Stimulated activated naive B cell treated with anti-CD40 and anti-IgM and Interleukin-4, amounts not matched to agents 10 μg/mL and 1 μg/mL and 100 μg/mL, for 72 hours (primary cell): ENCODE results near the gene TSPAN10.
"Not testable (repeated sequence)": the region's sequence is repeated elsewhere in the genome, so short reads cannot be mapped to it uniquely, and the experiment has no call there.

Experiments used
- ATAC-seq, 2 donors: fragments of 150-1000 bp; cut with Tn5 transposase; replicated peaks; 2 replicates each; pipeline ENCODE4 v1.10.0; 2021; ENCODE audit warnings: moderate library complexity in 1 of 2
- DNase-seq: peaks from one replicate; pipeline ENCODE4 v3.0.0; 2021
- H3K27ac Mint-ChIP-seq: one replicate; pipeline ENCODE4 v1.8.0; 2022; ENCODE audit warnings: mild to moderate bottlenecking, mixed read lengths
- H3K27me3 Mint-ChIP-seq, 2 donors: one replicate each; pipeline ENCODE4 v1.8.0; 2022; ENCODE audit warnings: mixed read lengths in 2 of 2
- H3K36me3 Mint-ChIP-seq, 2 donors: one replicate each; pipeline ENCODE4 v1.8.0; 2022; ENCODE audit warnings: mixed read lengths in 2 of 2, mild to moderate bottlenecking in 1 of 2
- H3K4me1 Mint-ChIP-seq, 2 donors: one replicate each; pipeline ENCODE4 v1.8.0; 2022; ENCODE audit warnings: mixed read lengths in 2 of 2, mild to moderate bottlenecking in 1 of 2
- H3K4me3 Mint-ChIP-seq, 2 donors: one replicate each; pipeline ENCODE4 v1.8.0; 2022; ENCODE audit warnings: mild to moderate bottlenecking in 2 of 2, mixed read lengths in 2 of 2, moderate library complexity in 1 of 2
- H3K9me3 Mint-ChIP-seq, 2 donors: one replicate each; pipeline ENCODE4 v1.8.0; 2022; ENCODE audit warnings: mixed read lengths in 2 of 2, mild to moderate bottlenecking in 1 of 2

Gene TSPAN10

GRCh38 chr17:81660441-81660840 lies 23.4 kb downstream of the TSPAN10 start:
- Mint-ChIP-seq H3K36me3 (peaks cover 10 to 11% of the 10 kb centered on the region in 2 donors), H3K27me3 (no peaks in the 10 kb centered on the region), H3K4me1 (peaks cover 5 to 10% of the 10 kb centered on the region in 2 donors), H3K9me3 (no peaks in the 10 kb centered on the region), H3K27ac (no peak overlapping the region), H3K4me3 (no peak overlapping the region)
- ATAC-seq (no peak), DNase-seq (no peak)

- no peaks in the 10 kb centered on the region for H3K27me3 Mint-ChIP-seq
- no peak overlapping the region for H3K4me3 Mint-ChIP-seq
- ATAC-seq (no peak), DNase-seq (no peak)
- H3K36me3 Mint-ChIP-seq = peaks cover 18 to 24% of the 10 kb centered on the region in 2 donors
- H3K9me3 Mint-ChIP-seq = no peaks in the 10 kb centered on the region
- H3K4me1 Mint-ChIP-seq = peaks cover 11 to 22% of the 10 kb centered on the region in 2 donors
- H3K27ac Mint-ChIP-seq = no peak overlapping the region
These were observed 25.0 kb downstream of the TSPAN10 start for GRCh38 chr17:81662002-81662401.

- H3K27ac Mint-ChIP-seq = peak overlapping the region; percentile 37
- peak overlapping the region; percentile 13 to 32 for H3K4me3 Mint-ChIP-seq
- peaks cover 26 to 37% of the 10 kb centered on the region in 2 donors for H3K36me3 Mint-ChIP-seq
- peaks cover 21 to 38% of the 10 kb centered on the region in 2 donors for H3K4me1 Mint-ChIP-seq
- H3K27me3 Mint-ChIP-seq = no peaks in the 10 kb centered on the region
- ATAC-seq (no peak), DNase-seq (no peak)
- H3K9me3 Mint-ChIP-seq = no peaks in the 10 kb centered on the region
These were observed 27.1 kb downstream of the TSPAN10 start for GRCh38 chr17:81664051-81664470.

DNA sequence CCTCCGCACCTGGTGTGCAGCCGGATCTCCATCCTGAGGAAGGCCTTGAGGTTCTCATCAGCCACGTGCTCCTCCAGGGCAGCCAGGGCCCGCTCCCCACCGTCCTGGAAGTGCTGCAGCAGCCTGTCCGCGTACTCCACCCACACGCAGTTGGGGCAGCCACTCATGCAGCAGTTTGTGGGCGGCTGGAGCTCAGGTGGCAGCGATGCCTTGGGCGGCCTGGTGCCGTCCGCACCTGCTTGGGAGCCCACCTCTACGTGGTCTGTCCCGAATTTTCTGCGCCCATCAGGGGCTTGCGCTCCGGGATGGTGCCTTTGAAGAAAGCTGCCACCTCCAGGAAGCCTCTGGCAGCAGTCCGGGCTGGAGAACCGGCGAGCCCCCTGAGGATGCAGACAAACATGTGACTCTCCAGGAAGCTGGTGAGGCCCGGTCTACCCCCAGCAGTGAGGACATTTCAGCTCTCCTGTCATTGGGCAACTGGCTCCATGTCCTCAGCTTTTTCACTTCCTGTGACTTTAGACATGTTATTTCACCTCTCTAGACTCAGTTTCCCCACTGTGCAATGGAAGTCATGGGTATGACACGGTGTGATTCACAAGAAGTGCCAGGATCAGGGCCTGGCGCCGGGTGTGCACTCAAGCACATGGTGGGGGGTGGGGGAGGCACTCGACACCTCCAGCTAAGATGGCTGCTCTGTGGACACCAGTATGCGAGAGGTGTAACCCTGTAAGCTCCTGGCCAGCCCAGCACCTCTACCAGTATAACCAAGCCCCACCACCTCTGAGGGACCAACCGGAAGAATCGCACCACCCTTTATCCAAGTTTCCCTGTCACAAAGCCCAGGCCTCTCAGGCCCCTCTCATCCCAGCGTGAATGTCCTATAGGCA lies 28.5 kb downstream of the TSPAN10 start:
- Mint-ChIP-seq H3K27me3 (no peaks in the 10 kb centered on the region), H3K9me3 (no peaks in the 10 kb centered on the region), H3K27ac (peak overlapping the region; percentile 96), H3K4me1 (peaks cover 21 to 38% of the 10 kb centered on the region in 2 donors), H3K36me3 (peaks cover 35 to 50% of the 10 kb centered on the region in 2 donors), H3K4me3 (peak overlapping the region; percentile 90)
- ATAC-seq (peak; percentile 42 to 45), DNase-seq (no peak)

DNA sequence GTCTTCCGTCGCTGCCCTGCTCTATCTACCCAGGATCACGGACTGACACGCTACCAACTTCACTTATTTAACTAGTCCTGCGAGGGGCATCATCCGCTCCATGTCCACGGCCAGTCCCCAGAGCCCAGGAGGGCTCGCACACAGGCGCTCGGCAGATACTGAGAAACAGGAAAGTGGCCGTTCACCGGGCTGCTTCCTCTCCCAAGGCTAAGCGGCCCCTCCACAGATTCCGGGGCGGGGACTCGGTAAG lies 29.0 kb downstream of the TSPAN10 start:
- Mint-ChIP-seq H3K27me3 (no peaks in the 10 kb centered on the region), H3K4me3 (peak overlapping the region; percentile 90), H3K36me3 (peaks cover 35 to 50% of the 10 kb centered on the region in 2 donors), H3K4me1 (peaks cover 21 to 38% of the 10 kb centered on the region in 2 donors), H3K27ac (peak overlapping the region; percentile 96), H3K9me3 (no peaks in the 10 kb centered on the region)
- no peak for DNase-seq
- no peak for ATAC-seq

GRCh38 chr17:81666342-81667191 lies 29.6 kb downstream of the TSPAN10 start, which contains the start of the genes CCDC137 and OXLD1:
TSS of gene CCDC137 (plus strand) at chr17:81666737. CDS start at chr17:81666767, 30 bp downstream.
TSS of gene OXLD1 (minus strand) at chr17:81666605. CDS start at chr17:81666577, 28 bp downstream.
- Mint-ChIP-seq H3K27me3 (no peaks in the 10 kb centered on the region), H3K4me1 (peaks cover 21 to 38% of the 10 kb centered on the region in 2 donors), H3K36me3 (peaks cover 35 to 55% of the 10 kb centered on the region in 2 donors), H3K9me3 (no peaks in the 10 kb centered on the region), H3K27ac (peak within 1 kb of the TSS; percentile 96), H3K4me3 (peak within 1 kb of the TSS; percentile 90)
- ATAC-seq (peak; percentile 94 to 96), DNase-seq (peak; percentile 94)

DNA sequence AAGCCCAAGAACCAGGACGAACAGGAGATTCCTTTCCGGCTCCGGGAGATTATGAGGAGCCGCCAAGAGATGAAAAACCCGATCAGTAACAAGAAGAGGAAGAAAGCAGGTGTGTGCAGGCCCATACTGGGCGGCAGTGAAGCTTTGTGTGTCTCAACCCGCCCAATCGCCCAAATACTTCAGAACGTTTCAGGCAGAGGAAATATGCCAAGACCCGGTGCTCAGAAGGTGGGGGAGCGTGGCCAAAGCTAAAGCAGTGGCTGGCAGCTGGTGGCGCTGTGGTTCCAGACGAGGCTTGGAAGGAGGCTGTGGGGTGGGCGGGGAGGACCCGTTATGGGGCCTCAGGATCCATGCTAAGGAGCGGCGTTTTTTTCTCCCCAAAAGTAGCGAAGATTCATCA lies 30.8 kb downstream of the TSPAN10 start:
- no peak for DNase-seq
- Mint-ChIP-seq H3K4me1 (peaks cover 21 to 43% of the 10 kb centered on the region in 2 donors), H3K36me3 (peaks cover 46 to 63% of the 10 kb centered on the region in 2 donors), H3K27ac (peak overlapping the region; percentile 96), H3K9me3 (no peaks in the 10 kb centered on the region), H3K27me3 (no peaks in the 10 kb centered on the region), H3K4me3 (peak overlapping the region; percentile 90)
- ATAC-seq = no peak

- no peak overlapping the region for H3K4me3 Mint-ChIP-seq
- ATAC-seq (no peak), DNase-seq (no peak)
- H3K27ac Mint-ChIP-seq = no peak overlapping the region
- peaks cover 19 to 50% of the 10 kb centered on the region in 2 donors for H3K4me1 Mint-ChIP-seq
- H3K36me3 Mint-ChIP-seq = peaks cover 45 to 50% of the 10 kb centered on the region in 2 donors
- H3K9me3 Mint-ChIP-seq = no peaks in the 10 kb centered on the region
- no peaks in the 10 kb centered on the region for H3K27me3 Mint-ChIP-seq
These were observed 35.5 kb downstream of the TSPAN10 start for GRCh38 chr17:81672504-81672903.

DNA sequence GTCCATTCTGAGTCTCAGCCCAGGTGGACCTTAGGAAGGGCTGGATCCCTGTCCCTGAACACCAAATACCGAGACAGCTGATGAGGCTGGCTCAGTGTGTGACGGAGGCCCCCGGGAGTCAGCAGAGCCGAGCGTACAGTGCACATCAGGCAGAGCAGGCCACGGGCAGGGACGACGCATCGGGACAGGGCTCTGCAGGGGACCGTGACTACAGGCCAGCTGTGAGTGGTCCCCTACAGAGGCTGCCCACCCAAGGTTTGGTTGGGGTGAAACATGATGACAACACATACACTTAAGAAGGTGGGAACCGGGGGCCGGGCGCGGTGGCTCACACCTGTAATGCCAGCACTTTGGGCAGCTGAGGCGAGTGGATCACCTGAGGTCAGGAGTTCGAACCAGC lies 36.0 kb downstream of the TSPAN10 start:
- Mint-ChIP-seq H3K36me3 (peaks cover 40 to 48% of the 10 kb centered on the region in 2 donors), H3K4me3 (no peak overlapping the region), H3K27ac (no peak overlapping the region), H3K27me3 (no peaks in the 10 kb centered on the region), H3K4me1 (peaks cover 14 to 45% of the 10 kb centered on the region in 2 donors), H3K9me3 (no peaks in the 10 kb centered on the region)
- ATAC-seq (no peak), DNase-seq (no peak)

- Mint-ChIP-seq H3K27me3 (no peaks in the 10 kb centered on the region), H3K9me3 (no peaks in the 10 kb centered on the region), H3K4me3 (no peak overlapping the region), H3K4me1 (peaks cover 9 to 38% of the 10 kb centered on the region in 2 donors), H3K27ac (no peak overlapping the region), H3K36me3 (peaks cover 38 to 43% of the 10 kb centered on the region in 2 donors)
- no peak for ATAC-seq
- DNase-seq = no peak
These were observed 36.7 kb downstream of the TSPAN10 start for GRCh38 chr17:81673561-81674258.

DNA sequence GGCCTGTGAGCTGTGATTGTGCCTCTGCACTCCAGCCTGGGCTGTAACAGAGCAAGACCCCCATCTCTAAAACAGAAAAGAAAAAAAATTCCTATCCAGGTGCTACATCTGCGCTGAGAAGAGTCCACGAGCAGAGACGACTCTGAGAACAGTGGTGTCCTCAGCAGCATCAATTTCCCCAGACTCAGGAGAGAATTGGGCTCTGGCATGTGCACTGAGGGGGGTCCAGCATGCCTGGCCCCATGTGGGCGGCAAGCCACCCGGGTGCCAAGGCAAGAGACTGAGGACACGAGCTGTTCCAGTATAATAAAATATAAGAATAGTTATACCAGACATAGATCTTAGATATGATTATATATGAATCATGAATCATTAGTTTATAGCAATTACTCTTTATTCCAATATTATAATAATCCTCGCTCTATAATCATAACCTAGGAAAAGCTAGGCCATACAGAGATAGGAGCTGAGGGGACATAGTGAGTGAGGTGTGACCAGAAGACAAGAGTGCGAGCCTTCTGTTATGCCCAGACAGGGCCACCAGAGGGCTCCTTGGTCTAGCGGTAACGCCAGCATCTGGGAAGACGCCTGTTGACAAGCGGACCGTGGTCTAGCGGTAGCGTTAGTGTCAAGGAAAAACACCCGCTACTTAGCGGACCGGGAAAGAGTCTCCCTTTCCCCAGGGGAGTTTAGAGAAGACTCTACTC lies 38.7 kb downstream of the TSPAN10 start:
- ATAC-seq = peak; percentile 25 to 44
- peak overlapping the region; percentile 62 for H3K27ac Mint-ChIP-seq
- H3K4me1 Mint-ChIP-seq = peaks cover 11 to 36% of the 10 kb centered on the region in 2 donors
- H3K36me3 Mint-ChIP-seq = peaks cover 27 to 38% of the 10 kb centered on the region in 2 donors
- not testable (repeated sequence) for H3K9me3 Mint-ChIP-seq, DNase-seq, H3K4me3 Mint-ChIP-seq, H3K27me3 Mint-ChIP-seq

GRCh38 chr17:81676906-81677305 lies 39.9 kb downstream of the TSPAN10 start:
- ATAC-seq (no peak), DNase-seq (no peak)
- Mint-ChIP-seq H3K27ac (peak overlapping the region; percentile 25), H3K27me3 (no peaks in the 10 kb centered on the region), H3K36me3 (peaks cover 31% of the 10 kb centered on the region in 2 donors), H3K4me1 (peaks cover 14 to 39% of the 10 kb centered on the region in 2 donors), H3K4me3 (no peak overlapping the region), H3K9me3 (no peaks in the 10 kb centered on the region)

DNA sequence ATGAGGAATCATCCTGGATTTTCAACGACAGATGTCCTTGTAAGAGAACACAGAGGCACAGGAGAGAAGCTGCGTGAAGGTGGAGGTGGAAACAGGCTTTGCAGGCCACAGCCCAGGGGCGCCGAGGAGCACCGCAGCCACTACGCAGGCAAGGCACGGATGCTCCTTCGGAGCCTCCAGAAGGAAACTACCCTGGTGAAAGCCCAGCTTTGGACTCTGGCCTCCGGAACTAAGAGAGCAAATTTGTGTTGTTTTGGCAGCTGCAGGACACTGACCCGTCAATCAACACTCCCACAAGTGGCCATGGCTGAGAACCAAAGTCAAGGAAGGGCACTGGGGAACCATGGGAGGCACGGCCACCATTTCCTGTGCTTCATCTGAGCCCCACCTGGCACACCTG lies 43.2 kb downstream of the TSPAN10 start:
- H3K36me3 Mint-ChIP-seq = peaks cover 13 to 25% of the 10 kb centered on the region in 2 donors
- no peaks in the 10 kb centered on the region for H3K27me3 Mint-ChIP-seq
- DNase-seq (no peak), ATAC-seq (no peak)
- H3K9me3 Mint-ChIP-seq = no peaks in the 10 kb centered on the region
- no peak overlapping the region for H3K27ac Mint-ChIP-seq
- no peak overlapping the region for H3K4me3 Mint-ChIP-seq
- peaks cover 21 to 37% of the 10 kb centered on the region in 2 donors for H3K4me1 Mint-ChIP-seq
